Neural progenitor cell (in vitro differentiated cells): ENCODE measurements around the gene LAP3. TPM values are rescaled to one million over a fixed set of nuclear protein-coding genes. Genes with fewer than 3 reads are reported as not detected.

ENCODE experiments used
- DNase-seq: peaks from one replicate; pipeline ENCODE4 v3.0.0-alpha.2; 2016; ENCODE audit warnings: low spot score
- H2AFZ ChIP-seq: fragments of 200-600 bp; sonication (generic); replicated peaks from 2 replicates; pipeline ENCODE4 v1.6.1; 2016; ENCODE audit warnings: antibody characterized with exemption
- H3F3A ChIP-seq: fragments of 200-600 bp; sonication (generic); 2 replicates; pipeline ENCODE4 v1.6.1; 2016; ENCODE audit warnings: antibody characterized with exemption, low read depth
- H3K27ac ChIP-seq: fragments of 200-600 bp; sonication (generic); 2 replicates; pipeline ENCODE4 v1.5.1; 2016; ENCODE audit warnings: mild to moderate bottlenecking
- H3K27me3 ChIP-seq: fragments of 200-600 bp; sonication (generic); 2 replicates; pipeline ENCODE4 v1.6.1; 2016; ENCODE audit warnings: mild to moderate bottlenecking, moderate library complexity
- H3K36me3 ChIP-seq: fragments of 200-600 bp; sonication (generic); 2 replicates; pipeline ENCODE4 v1.5.1; 2016
- H3K4me1 ChIP-seq: fragments of 200-600 bp; sonication (generic); 2 replicates; pipeline ENCODE4 v1.6.1; 2016; ENCODE audit warnings: mixed run types
- H3K4me2 ChIP-seq: fragments of 200-600 bp; sonication (generic); 2 replicates; pipeline ENCODE4 v1.6.1; 2016
- H3K4me3 ChIP-seq: fragments of 200-600 bp; sonication (generic); 2 replicates; pipeline ENCODE4 v1.5.1; 2016
- H3K79me2 ChIP-seq: fragments of 200-600 bp; sonication (generic); 2 replicates; pipeline ENCODE4 v1.6.1; 2016; ENCODE audit warnings: low read depth
- H3K9ac ChIP-seq: fragments of 200-600 bp; sonication (generic); 2 replicates; pipeline ENCODE4 v1.6.1; 2016
- H3K9me3 ChIP-seq: fragments of 200-600 bp; sonication (generic); 2 replicates; pipeline ENCODE4 v1.5.1; 2016; ENCODE audit warnings: low read depth
- H4K20me1 ChIP-seq: fragments of 200-600 bp; sonication (generic); 2 replicates; pipeline ENCODE4 v1.6.1; 2016; ENCODE audit warnings: low read depth
- H3K27ac Mint-ChIP-seq: 3 replicates; pipeline ENCODE4 v1.8.0; 2021; ENCODE audit warnings: mixed read lengths
- H3K27me3 Mint-ChIP-seq: 2 replicates; pipeline ENCODE4 v1.8.0; 2022; ENCODE audit warnings: low read depth, mild to moderate bottlenecking, inconsistent platforms, moderate library complexity, mixed read lengths; ENCODE audit not compliant: insufficient read depth
- H3K36me3 Mint-ChIP-seq: 3 replicates; pipeline ENCODE4 v1.8.0; 2021; ENCODE audit warnings: mixed read lengths
- H3K4me1 Mint-ChIP-seq: 3 replicates; pipeline ENCODE4 v1.8.0; 2021; ENCODE audit warnings: mixed read lengths
- H3K4me3 Mint-ChIP-seq: 3 replicates; pipeline ENCODE4 v1.8.0; 2021; ENCODE audit warnings: mild to moderate bottlenecking, moderate library complexity, mixed read lengths
- H3K9me3 Mint-ChIP-seq: 3 replicates; pipeline ENCODE4 v1.8.0; 2020; ENCODE audit warnings: mixed read lengths
- EZH2 ChIP-seq: fragments of 200-600 bp; sonication (generic); IDR thresholded peaks from 2 replicates; pipeline ENCODE4 v1.6.1; 2017; ENCODE audit warnings: antibody characterized with exemption, mild to moderate bottlenecking, moderate library complexity
- EZH2phosphoT487 ChIP-seq: fragments of 200-600 bp; sonication (generic); IDR thresholded peaks from 2 replicates; pipeline ENCODE4 v1.6.1; 2017; ENCODE audit warnings: antibody characterized with exemption
- total RNA-seq: library from RNA; depleted of rRNA; stranded (reverse); fragments of >200 nt; gene quantifications from 2 replicates; pipeline ENCODE4 v1.2.3, GENCODE V29; 2015; ENCODE audit warnings: low replicate concordance
- TF ChIP-seq, protein P1 (sequence below): fragments of 200-600 bp; sonication (generic); IDR thresholded peaks from 2 replicates; pipeline ENCODE4 v1.5.1; 2017; ENCODE audit warnings: antibody characterized with exemption, mild to moderate bottlenecking

Gene LAP3
- total RNA-seq, 1 donor from 2014 or later: 58.3 TPM

DNA sequence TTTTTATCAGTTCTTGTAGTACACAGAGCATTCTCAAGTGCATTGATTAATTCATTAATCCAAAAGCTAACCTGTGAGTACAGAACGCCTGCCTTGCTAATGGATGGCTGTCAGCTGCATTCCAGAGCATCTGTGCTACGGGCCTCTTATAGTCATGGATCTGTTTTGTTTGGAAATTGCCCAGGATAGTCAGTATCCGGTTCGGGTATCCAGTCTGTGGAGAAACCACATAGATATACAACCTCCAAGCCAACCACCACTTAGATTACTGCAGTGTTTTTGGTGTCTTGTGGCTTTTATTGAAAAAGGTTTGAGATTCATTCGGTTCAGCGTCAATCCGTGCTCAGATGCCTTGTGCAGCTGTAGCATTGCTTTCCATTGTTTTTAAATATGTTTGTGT lies 4.0 kb downstream of the LAP3 start:
- Histone ChIP-seq H3F3A (peaks cover 3% of the 10 kb centered on the region), H3K36me3 (no peaks in the 10 kb centered on the region), H3K9ac (no peak overlapping the region), H3K27me3 (no peaks in the 10 kb centered on the region), H3K79me2 (peaks cover 19% of the 10 kb centered on the region), H3K9me3 (no peaks in the 10 kb centered on the region), H3K27ac (no peak overlapping the region), H4K20me1 (peaks cover 3% of the 10 kb centered on the region), H3K4me2 (no peak overlapping the region), H2AFZ (no peak overlapping the region), H3K4me3 (no peak overlapping the region), H3K4me1 (no peaks in the 10 kb centered on the region)
- H3K36me3 Mint-ChIP-seq: peaks cover 11% of the 10 kb centered on the region
- no peak overlapping the region for H3K4me3 Mint-ChIP-seq
- peaks cover 14% of the 10 kb centered on the region for H3K4me1 Mint-ChIP-seq
- DNase-seq: no peak
- no peaks in the 10 kb centered on the region for H3K9me3 Mint-ChIP-seq
- peaks cover 4% of the 10 kb centered on the region for H3K27me3 Mint-ChIP-seq
- no peak overlapping the region for H3K27ac Mint-ChIP-seq
- TF ChIP-seq, protein P1, sequence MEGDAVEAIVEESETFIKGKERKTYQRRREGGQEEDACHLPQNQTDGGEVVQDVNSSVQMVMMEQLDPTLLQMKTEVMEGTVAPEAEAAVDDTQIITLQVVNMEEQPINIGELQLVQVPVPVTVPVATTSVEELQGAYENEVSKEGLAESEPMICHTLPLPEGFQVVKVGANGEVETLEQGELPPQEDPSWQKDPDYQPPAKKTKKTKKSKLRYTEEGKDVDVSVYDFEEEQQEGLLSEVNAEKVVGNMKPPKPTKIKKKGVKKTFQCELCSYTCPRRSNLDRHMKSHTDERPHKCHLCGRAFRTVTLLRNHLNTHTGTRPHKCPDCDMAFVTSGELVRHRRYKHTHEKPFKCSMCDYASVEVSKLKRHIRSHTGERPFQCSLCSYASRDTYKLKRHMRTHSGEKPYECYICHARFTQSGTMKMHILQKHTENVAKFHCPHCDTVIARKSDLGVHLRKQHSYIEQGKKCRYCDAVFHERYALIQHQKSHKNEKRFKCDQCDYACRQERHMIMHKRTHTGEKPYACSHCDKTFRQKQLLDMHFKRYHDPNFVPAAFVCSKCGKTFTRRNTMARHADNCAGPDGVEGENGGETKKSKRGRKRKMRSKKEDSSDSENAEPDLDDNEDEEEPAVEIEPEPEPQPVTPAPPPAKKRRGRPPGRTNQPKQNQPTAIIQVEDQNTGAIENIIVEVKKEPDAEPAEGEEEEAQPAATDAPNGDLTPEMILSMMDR: no peak
- TF ChIP-seq EZH2 (no peak), EZH2phosphoT487 (no peak)

DNA sequence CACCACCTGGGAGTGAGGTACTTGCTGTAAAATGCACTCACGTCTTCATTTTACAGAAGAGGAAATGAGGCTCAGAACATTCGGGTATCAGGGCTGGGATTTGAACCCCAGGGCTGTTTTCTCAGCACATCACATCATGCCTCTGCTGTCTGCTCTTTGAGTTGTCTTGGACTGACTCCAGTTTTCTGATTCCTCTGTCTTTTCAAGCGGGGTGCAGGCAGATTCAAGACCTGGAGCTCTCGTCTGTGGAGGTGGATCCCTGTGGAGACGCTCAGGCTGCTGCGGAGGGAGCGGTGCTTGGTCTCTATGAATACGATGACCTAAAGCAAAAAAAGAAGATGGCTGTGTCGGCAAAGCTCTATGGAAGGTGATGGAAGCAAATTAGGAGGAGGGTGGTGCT lies 6.3 kb downstream of the LAP3 start:
- Mint-ChIP-seq H3K36me3 (peaks cover 15% of the 10 kb centered on the region), H3K4me1 (peaks cover 8% of the 10 kb centered on the region), H3K4me3 (no peak overlapping the region), H3K9me3 (no peaks in the 10 kb centered on the region), H3K27me3 (no peaks in the 10 kb centered on the region), H3K27ac (no peak overlapping the region)
- DNase-seq: no peak
- no peaks in the 10 kb centered on the region for H3K27me3 ChIP-seq
- H3K9me3 ChIP-seq: no peaks in the 10 kb centered on the region
- H3K79me2 ChIP-seq: peaks cover 12% of the 10 kb centered on the region
- no peaks in the 10 kb centered on the region for H3F3A ChIP-seq
- peaks cover 3% of the 10 kb centered on the region for H4K20me1 ChIP-seq
- no peak overlapping the region for H3K4me3 ChIP-seq
- H3K4me2 ChIP-seq: no peak overlapping the region
- H3K27ac ChIP-seq: no peak overlapping the region
- peaks cover 5% of the 10 kb centered on the region for H3K36me3 ChIP-seq
- no peak overlapping the region for H3K9ac ChIP-seq
- TF ChIP-seq EZH2phosphoT487 (no peak), EZH2 (no peak)
- TF ChIP-seq, protein P1: no peak
- no peak overlapping the region for H2AFZ ChIP-seq
- H3K4me1 ChIP-seq: no peaks in the 10 kb centered on the region

DNA sequence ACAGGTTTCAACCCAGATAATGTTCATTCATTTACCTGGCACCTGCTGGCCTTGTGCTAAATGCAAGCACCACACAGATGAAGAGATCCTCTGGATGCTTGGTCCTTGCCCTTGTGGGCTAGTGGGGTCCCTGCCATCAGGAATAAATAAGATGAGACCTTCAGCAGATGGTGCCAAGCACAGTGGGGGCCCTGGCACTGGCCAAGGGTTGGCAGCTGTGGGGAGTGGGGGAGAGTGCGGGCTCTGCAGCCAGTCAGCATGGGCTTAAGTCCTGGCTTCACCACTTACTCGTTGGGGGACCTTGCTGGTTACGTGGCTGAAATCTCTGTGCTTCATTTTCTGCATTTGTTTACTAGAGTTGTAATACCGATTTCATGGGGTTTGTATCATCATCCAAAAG lies 6.9 kb downstream of the LAP3 start:
- no peaks in the 10 kb centered on the region for H3K27me3 ChIP-seq
- peaks cover under 1% of the 10 kb centered on the region for H3K4me1 Mint-ChIP-seq
- no peak for TF ChIP-seq EZH2phosphoT487
- TF ChIP-seq, protein P1: no peak
- no peak for TF ChIP-seq EZH2
- H3K27me3 Mint-ChIP-seq: no peaks in the 10 kb centered on the region
- no peak overlapping the region for H2AFZ ChIP-seq
- peaks cover 17% of the 10 kb centered on the region for H3K36me3 Mint-ChIP-seq
- H3K27ac ChIP-seq: no peak overlapping the region
- H3K9ac ChIP-seq: no peak overlapping the region
- no peaks in the 10 kb centered on the region for H4K20me1 ChIP-seq
- H3K9me3 Mint-ChIP-seq: no peaks in the 10 kb centered on the region
- peaks cover 9% of the 10 kb centered on the region for H3K36me3 ChIP-seq
- no peak for DNase-seq
- no peak overlapping the region for H3K27ac Mint-ChIP-seq
- H3K4me3 ChIP-seq: no peak overlapping the region
- no peak overlapping the region for H3K4me2 ChIP-seq
- H3F3A ChIP-seq: no peaks in the 10 kb centered on the region
- peaks cover 6% of the 10 kb centered on the region for H3K79me2 ChIP-seq
- no peak overlapping the region for H3K4me3 Mint-ChIP-seq
- H3K9me3 ChIP-seq: no peaks in the 10 kb centered on the region
- no peaks in the 10 kb centered on the region for H3K4me1 ChIP-seq
